Activated CD8-positive, alpha-beta T cell treated with anti-CD3 and anti-CD28 coated beads, Interleukin-2, amount 10 ng/mL, durations not matched to agents 7 days and 5 days (primary cell): ENCODE data around the gene UBE4B. TPM values are rescaled to one million over a fixed set of nuclear protein-coding genes. Genes with fewer than 3 reads are reported as not detected.

ENCODE experiments used
- ATAC-seq: fragments of 150-1000 bp; cut with Tn5 transposase; one replicate; pipeline ENCODE4 v1.10.0; 2021; ENCODE audit warnings: moderate library complexity
- CTCF ChIA-PET: fragments of 350-600 bp; sonication (Branson Sonifier 250); formaldehyde crosslinking; loops from one replicate; lab custom pipeline; 2021; ENCODE audit warnings: antibody characterized with exemption; lab: Charles Lee
- POLR2A ChIA-PET: fragments of 350-600 bp; sonication (Branson Sonifier 250); formaldehyde crosslinking; loops from one replicate; lab custom pipeline; 2021; ENCODE audit warnings: antibody characterized with exemption; lab: Charles Lee
- DNase-seq: peaks from one replicate; pipeline ENCODE4 v3.0.0-alpha.2; 2020
- H3K27ac Mint-ChIP-seq: one replicate; pipeline ENCODE4 v1.8.0; 2021; ENCODE audit warnings: mild to moderate bottlenecking, mixed read lengths
- H3K27me3 Mint-ChIP-seq: one replicate; pipeline ENCODE4 v1.8.0; 2021; ENCODE audit warnings: low read depth, mixed read lengths
- H3K36me3 Mint-ChIP-seq: one replicate; pipeline ENCODE4 v1.8.0; 2021; ENCODE audit warnings: low read depth, mixed read lengths
- H3K4me1 Mint-ChIP-seq: one replicate; pipeline ENCODE4 v1.8.0; 2021; ENCODE audit warnings: low read depth, mixed read lengths
- H3K4me3 Mint-ChIP-seq: one replicate; pipeline ENCODE4 v1.8.0; 2021; ENCODE audit warnings: mild to moderate bottlenecking, mixed read lengths
- H3K9me3 Mint-ChIP-seq: one replicate; pipeline ENCODE4 v1.8.0; 2022; ENCODE audit warnings: mixed read lengths; ENCODE audit not compliant: insufficient read depth
- total RNA-seq, 2 experiments: library from RNA; stranded (reverse); gene quantifications; one replicate each; pipeline ENCODE4 v1.2.3, GENCODE V29; 2021

The UBE4B gene
- total RNA-seq, 2 experiments from 2014 or later = 30.7 to 32.0 TPM

DNA sequence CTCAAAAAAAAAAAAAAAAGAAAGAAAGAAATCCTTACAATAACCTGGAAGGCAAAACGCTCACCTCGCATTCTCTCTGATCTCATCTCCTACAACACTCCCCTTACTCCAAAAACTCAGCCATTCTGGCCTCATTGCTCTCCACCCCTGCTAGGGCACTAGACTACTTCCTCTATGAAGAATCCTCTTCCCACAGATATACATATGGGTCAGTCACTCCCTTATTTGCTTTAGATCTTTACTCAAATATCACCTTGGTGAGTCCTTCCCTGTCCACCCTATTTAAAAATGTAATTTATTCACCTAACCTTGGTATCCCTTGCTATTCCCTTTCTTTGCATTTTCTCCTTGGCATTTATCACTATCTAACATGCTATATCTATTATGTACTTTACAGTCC lies 153.0 kb downstream of the UBE4B start:
- Mint-ChIP-seq H3K27ac (no peak overlapping the region), H3K27me3 (no peaks in the 10 kb centered on the region), H3K4me1 (peaks cover 5% of the 10 kb centered on the region), H3K9me3 (no peaks in the 10 kb centered on the region), H3K4me3 (no peak overlapping the region), H3K36me3 (peaks cover 2% of the 10 kb centered on the region)
- ChIA-PET CTCF (interaction anchor here (1.5 to 3.2 kb wide), 3 partner anchors 16 to 309 kb away, joined by 4 to 18 read pairs (median 6); partner anchors contain the start of gene KIF1B), POLR2A (no interaction called here)
- no peak for DNase-seq
- no peak for ATAC-seq

GRCh38 chr1:10186331-10187025 lies 153.7 kb downstream of the UBE4B start:
- no peaks in the 10 kb centered on the region for H3K9me3 Mint-ChIP-seq
- H3K27me3 Mint-ChIP-seq = no peaks in the 10 kb centered on the region
- H3K4me1 Mint-ChIP-seq = peaks cover 5% of the 10 kb centered on the region
- CTCF ChIA-PET = interaction anchor here (1.5 to 3.2 kb wide), 3 partner anchors 17 to 308 kb away, joined by 4 to 18 read pairs (median 6); partner anchors contain the start of gene KIF1B
- POLR2A ChIA-PET = no interaction called here
- no peak overlapping the region for H3K27ac Mint-ChIP-seq
- ATAC-seq (peak; percentile 47), DNase-seq (no peak)
- H3K4me3 Mint-ChIP-seq = no peak overlapping the region
- H3K36me3 Mint-ChIP-seq = no peaks in the 10 kb centered on the region

- DNase-seq = no peak
- CTCF ChIA-PET = interaction anchor here (1.5 to 3.2 kb wide), 3 partner anchors 17 to 308 kb away, joined by 4 to 18 read pairs (median 6); partner anchors contain the start of gene KIF1B
- H3K27me3 Mint-ChIP-seq = no peaks in the 10 kb centered on the region
- POLR2A ChIA-PET = no interaction called here
- H3K27ac Mint-ChIP-seq = no peak overlapping the region
- no peaks in the 10 kb centered on the region for H3K36me3 Mint-ChIP-seq
- no peaks in the 10 kb centered on the region for H3K9me3 Mint-ChIP-seq
- H3K4me3 Mint-ChIP-seq = no peak overlapping the region
- H3K4me1 Mint-ChIP-seq = peaks cover 5% of the 10 kb centered on the region
- ATAC-seq = peak; percentile 18
Measured at GRCh38 chr1:10187026-10187334, 154.2 kb downstream of the UBE4B start.

DNA sequence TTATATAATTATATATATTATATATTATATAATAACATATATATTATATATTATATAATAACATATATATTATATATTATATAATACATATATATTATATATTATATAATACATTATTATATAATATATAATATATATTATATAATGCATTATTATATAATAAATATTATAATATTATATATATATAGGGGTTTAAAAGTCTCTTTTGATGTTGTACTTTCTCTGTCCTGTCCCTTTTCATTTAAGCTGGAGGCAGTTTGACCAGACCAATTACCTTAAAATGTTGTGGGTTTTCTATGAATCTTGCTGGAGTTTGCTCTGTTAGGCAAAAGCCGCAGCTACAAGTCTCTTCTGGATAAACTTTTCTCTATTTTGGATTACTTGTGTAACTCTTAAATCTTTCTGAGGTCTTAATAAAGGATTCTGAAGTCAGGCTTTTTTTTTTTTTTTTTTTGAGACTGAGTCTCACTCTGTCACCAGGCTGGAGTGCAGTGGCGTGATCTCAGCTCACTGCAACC lies 155.4 kb downstream of the UBE4B start:
- Mint-ChIP-seq H3K36me3 (no peaks in the 10 kb centered on the region), H3K27ac (no peak overlapping the region), H3K4me1 (peaks cover 5% of the 10 kb centered on the region), H3K9me3 (no peaks in the 10 kb centered on the region), H3K4me3 (no peak overlapping the region), H3K27me3 (peaks cover under 1% of the 10 kb centered on the region)
- ATAC-seq = no peak
- ChIA-PET POLR2A (interaction anchor here (0.6 kb wide), 1 partner anchor 245 kb away, joined by 3 read pairs; no protein-coding TSS in a partner anchor), CTCF (interaction anchor here (3.2 kb wide), 1 partner anchor 21 kb away, joined by 18 read pairs; the partner anchor contains the start of gene KIF1B)
- no peak for DNase-seq

GRCh38 chr1:10189659-10190058 lies 156.9 kb downstream of the UBE4B start:
- CTCF ChIA-PET = interaction anchor here (1.0 kb wide), 1 partner anchor 20 kb away, joined by 6 read pairs; the partner anchor contains the start of gene KIF1B
- Mint-ChIP-seq H3K36me3 (no peaks in the 10 kb centered on the region), H3K27me3 (peaks cover 10% of the 10 kb centered on the region), H3K4me3 (no peak overlapping the region), H3K4me1 (peaks cover 5% of the 10 kb centered on the region), H3K9me3 (no peaks in the 10 kb centered on the region), H3K27ac (no peak overlapping the region)
- DNase-seq (no peak), ATAC-seq (peak; percentile 40)
- POLR2A ChIA-PET = interaction anchor here (0.6 kb wide), 1 partner anchor 141 kb away, joined by 3 read pairs; no protein-coding TSS in a partner anchor

DNA sequence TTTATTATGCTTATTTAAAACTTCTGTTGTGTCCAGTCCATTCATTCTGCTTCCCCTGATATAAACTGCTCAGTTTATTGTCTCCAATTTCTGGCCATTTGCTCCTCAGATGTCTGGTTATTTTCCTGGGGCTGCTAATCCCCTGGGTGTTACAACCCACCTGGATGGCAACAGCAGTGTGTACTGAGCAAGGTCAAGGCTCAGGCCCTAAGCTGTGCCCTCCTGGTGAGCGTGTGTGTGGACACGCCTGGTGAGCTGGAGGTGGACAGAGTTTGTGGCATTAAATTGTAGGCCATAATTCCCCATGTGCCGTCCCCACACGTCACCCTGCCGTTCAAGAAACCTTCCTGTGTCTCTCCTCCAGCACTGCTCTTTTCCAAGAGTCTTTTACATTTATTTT lies 159.5 kb downstream of the UBE4B start:
- H3K27me3 Mint-ChIP-seq = peaks cover 16% of the 10 kb centered on the region
- no peaks in the 10 kb centered on the region for H3K36me3 Mint-ChIP-seq
- DNase-seq (no peak), ATAC-seq (no peak)
- H3K4me1 Mint-ChIP-seq = peaks cover 5% of the 10 kb centered on the region
- H3K9me3 Mint-ChIP-seq = no peaks in the 10 kb centered on the region
- no peak overlapping the region for H3K4me3 Mint-ChIP-seq
- CTCF ChIA-PET = interaction anchor here (2.8 kb wide), 1 partner anchor 17 kb away, joined by 20 read pairs; the partner anchor contains the start of gene KIF1B
- H3K27ac Mint-ChIP-seq = no peak overlapping the region
- POLR2A ChIA-PET = no interaction called here

DNA sequence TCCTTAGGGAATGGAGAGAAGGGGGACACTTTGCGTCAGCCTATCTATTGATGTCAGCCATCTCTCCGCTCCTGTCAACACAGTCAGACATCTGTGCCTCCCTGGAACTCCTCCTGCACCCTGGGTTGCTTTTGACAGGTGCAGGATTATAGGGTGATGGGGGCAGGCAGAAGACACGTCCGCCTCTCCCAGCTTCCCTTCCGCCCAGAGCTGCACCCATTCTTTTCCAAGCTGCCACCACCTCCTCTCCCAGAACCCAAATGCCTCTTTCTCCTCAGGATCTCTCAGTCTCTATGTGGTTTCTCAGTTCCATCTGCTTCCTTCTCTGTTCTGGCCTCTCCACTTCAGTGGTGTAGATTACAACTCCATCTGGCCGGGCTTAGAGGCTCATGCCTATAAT lies 160.5 kb downstream of the UBE4B start:
- peaks cover 9% of the 10 kb centered on the region for H3K4me1 Mint-ChIP-seq
- ATAC-seq = no peak
- ChIA-PET POLR2A (no interaction called here), CTCF (interaction anchor here (2.8 kb wide), 1 partner anchor 16 kb away, joined by 20 read pairs; the partner anchor contains the start of gene KIF1B)
- DNase-seq = no peak
- peaks cover 20% of the 10 kb centered on the region for H3K27me3 Mint-ChIP-seq
- H3K9me3 Mint-ChIP-seq = no peaks in the 10 kb centered on the region
- H3K27ac Mint-ChIP-seq = no peak overlapping the region
- H3K36me3 Mint-ChIP-seq = no peaks in the 10 kb centered on the region
- H3K4me3 Mint-ChIP-seq = no peak overlapping the region

GRCh38 chr1:10195570-10195969 lies 162.8 kb downstream of the UBE4B start:
- Mint-ChIP-seq H3K27ac (no peak overlapping the region), H3K4me3 (no peak overlapping the region), H3K36me3 (no peaks in the 10 kb centered on the region), H3K4me1 (peaks cover 5% of the 10 kb centered on the region), H3K27me3 (peaks cover 20% of the 10 kb centered on the region), H3K9me3 (no peaks in the 10 kb centered on the region)
- ATAC-seq (no peak), DNase-seq (no peak)
- ChIA-PET CTCF (no interaction called here), POLR2A (no interaction called here)

DNA sequence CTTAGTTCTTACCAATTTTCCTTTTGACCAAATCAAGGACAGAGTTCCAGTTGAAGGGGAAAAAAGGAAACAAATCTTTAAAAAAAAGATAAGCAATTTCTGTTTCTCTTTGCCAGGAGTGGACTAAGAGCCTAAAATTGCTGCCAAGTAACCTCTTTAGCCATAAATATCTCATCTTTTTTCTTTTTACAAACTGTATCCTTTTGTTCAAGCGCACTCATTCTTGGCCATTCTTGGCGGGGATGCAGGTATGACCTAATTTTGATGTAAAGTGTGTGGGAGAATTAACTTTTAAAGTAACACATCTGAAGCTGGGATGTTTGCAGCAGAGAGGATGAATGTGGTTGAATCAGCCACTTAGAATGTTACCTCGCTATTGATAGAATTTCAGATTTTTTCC lies 164.2 kb downstream of the UBE4B start:
- ChIA-PET POLR2A (interaction anchor here (0.6 kb wide), 1 partner anchor 34 kb away, joined by 3 read pairs; no protein-coding TSS in a partner anchor), CTCF (no interaction called here)
- ATAC-seq = no peak

GRCh38 chr1:10200620-10201019 lies 167.9 kb downstream of the UBE4B start:
- DNase-seq = no peak
- no peak for ATAC-seq
- Mint-ChIP-seq H3K27ac (no peak overlapping the region), H3K27me3 (peaks cover 14% of the 10 kb centered on the region), H3K9me3 (no peaks in the 10 kb centered on the region), H3K4me1 (peaks cover 5% of the 10 kb centered on the region), H3K4me3 (no peak overlapping the region), H3K36me3 (no peaks in the 10 kb centered on the region)
- ChIA-PET CTCF (interaction anchor here (1.3 kb wide), 1 partner anchor 10 kb away, joined by 11 read pairs; the partner anchor contains the start of gene KIF1B), POLR2A (no interaction called here)

More for the DNA sequence above, 164.2 kb downstream of the UBE4B start:
- no peaks in the 10 kb centered on the region for H3K9me3 Mint-ChIP-seq
- peaks cover 24% of the 10 kb centered on the region for H3K27me3 Mint-ChIP-seq
- H3K36me3 Mint-ChIP-seq = no peaks in the 10 kb centered on the region
- H3K27ac Mint-ChIP-seq = no peak overlapping the region
- H3K4me3 Mint-ChIP-seq = no peak overlapping the region
- peaks cover 5% of the 10 kb centered on the region for H3K4me1 Mint-ChIP-seq
- DNase-seq = no peak

- Mint-ChIP-seq H3K4me3 (no peak overlapping the region), H3K9me3 (no peaks in the 10 kb centered on the region), H3K36me3 (no peaks in the 10 kb centered on the region), H3K27me3 (peaks cover 11% of the 10 kb centered on the region), H3K4me1 (peaks cover under 1% of the 10 kb centered on the region), H3K27ac (no peak overlapping the region)
- ChIA-PET CTCF (no interaction called here), POLR2A (no interaction called here)
- no peak for DNase-seq
- ATAC-seq = no peak
Measured at GRCh38 chr1:10204003-10204642, 171.4 kb downstream of the UBE4B start.
